Measurements from ENCODE around the gene ETFA.
"Not testable (repeated sequence)": the region's sequence is repeated elsewhere in the genome, so short reads cannot be mapped to it uniquely, and the experiment has no call there.

DNA sequence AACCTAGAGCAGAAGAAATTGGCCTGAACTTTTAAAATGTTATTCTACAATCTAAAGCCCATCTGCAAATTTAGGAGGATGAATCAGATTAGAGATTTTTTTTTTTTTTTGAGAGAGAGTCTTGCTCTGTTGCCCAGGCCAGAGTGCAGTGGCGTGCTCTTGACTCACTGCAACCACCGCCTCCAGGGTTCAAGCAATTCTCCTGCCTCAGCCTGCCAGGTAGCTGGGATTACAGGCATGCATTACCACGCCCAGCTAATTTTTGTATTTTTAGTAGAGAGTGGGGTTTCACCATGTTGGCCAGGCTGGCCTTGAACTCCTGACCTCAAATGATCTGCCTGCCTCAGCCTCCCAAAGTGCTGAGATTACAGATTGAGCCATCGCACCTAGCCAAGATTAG, 13.3 kb downstream of the ETFA start:
- TF ChIP-seq ZFX (IDR thresholded peaks at IDR 0.05; ENCODE audit: borderline replicate concordance): not testable (repeated sequence)
- TF ChIP-seq, protein P1, sequence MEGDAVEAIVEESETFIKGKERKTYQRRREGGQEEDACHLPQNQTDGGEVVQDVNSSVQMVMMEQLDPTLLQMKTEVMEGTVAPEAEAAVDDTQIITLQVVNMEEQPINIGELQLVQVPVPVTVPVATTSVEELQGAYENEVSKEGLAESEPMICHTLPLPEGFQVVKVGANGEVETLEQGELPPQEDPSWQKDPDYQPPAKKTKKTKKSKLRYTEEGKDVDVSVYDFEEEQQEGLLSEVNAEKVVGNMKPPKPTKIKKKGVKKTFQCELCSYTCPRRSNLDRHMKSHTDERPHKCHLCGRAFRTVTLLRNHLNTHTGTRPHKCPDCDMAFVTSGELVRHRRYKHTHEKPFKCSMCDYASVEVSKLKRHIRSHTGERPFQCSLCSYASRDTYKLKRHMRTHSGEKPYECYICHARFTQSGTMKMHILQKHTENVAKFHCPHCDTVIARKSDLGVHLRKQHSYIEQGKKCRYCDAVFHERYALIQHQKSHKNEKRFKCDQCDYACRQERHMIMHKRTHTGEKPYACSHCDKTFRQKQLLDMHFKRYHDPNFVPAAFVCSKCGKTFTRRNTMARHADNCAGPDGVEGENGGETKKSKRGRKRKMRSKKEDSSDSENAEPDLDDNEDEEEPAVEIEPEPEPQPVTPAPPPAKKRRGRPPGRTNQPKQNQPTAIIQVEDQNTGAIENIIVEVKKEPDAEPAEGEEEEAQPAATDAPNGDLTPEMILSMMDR (IDR thresholded peaks at IDR 0.05): not testable (repeated sequence)
